GM18511 (cell line): ENCODE data around the gene PLXDC2.

Source experiments
- ATAC-seq: cut with Tn5 transposase; IDR thresholded peaks from one replicate; pipeline ENCODE4 v1.9.1; 2021; ENCODE audit warnings: mild to moderate bottlenecking, moderate library complexity; ENCODE audit not compliant: unreplicated experiment

The PLXDC2 gene

GRCh38 chr10:19848226-19848985, 32.2 kb downstream of the PLXDC2 start:
- ATAC-seq, result no peak

- no peak for ATAC-seq
Observed at GRCh38 chr10:19853831-19854230, 37.6 kb downstream of the PLXDC2 start.

GRCh38 chr10:19857876-19858275, 41.6 kb downstream of the PLXDC2 start:
- ATAC-seq, result no peak

- ATAC-seq, result no peak
Observed at GRCh38 chr10:19860107-19860506, 43.9 kb downstream of the PLXDC2 start.

- ATAC-seq, result no peak
Observed at GRCh38 chr10:19862811-19863515, 46.7 kb downstream of the PLXDC2 start.

- ATAC-seq, result no peak
Observed at GRCh38 chr10:19865676-19866075, 49.4 kb downstream of the PLXDC2 start.

- no peak for ATAC-seq
Observed at GRCh38 chr10:19869370-19869769, 53.1 kb downstream of the PLXDC2 start.

- no peak for ATAC-seq
Observed at GRCh38 chr10:19872504-19873271, 56.5 kb downstream of the PLXDC2 start.

- no peak for ATAC-seq
Observed at GRCh38 chr10:19874190-19874589, 58.0 kb downstream of the PLXDC2 start.

- no peak for ATAC-seq
Observed at GRCh38 chr10:19874791-19875190, 58.6 kb downstream of the PLXDC2 start.

- ATAC-seq, result no peak
Observed at GRCh38 chr10:19876570-19876969, 60.3 kb downstream of the PLXDC2 start.

GRCh38 chr10:19877466-19878255, 61.4 kb downstream of the PLXDC2 start:
- ATAC-seq, result no peak

- no peak for ATAC-seq
Observed at GRCh38 chr10:19882621-19883020, 66.4 kb downstream of the PLXDC2 start.

GRCh38 chr10:19888061-19888660, 71.9 kb downstream of the PLXDC2 start:
- ATAC-seq, result no peak

GRCh38 chr10:19889256-19889655, 73.0 kb downstream of the PLXDC2 start:
- ATAC-seq, result no peak

GRCh38 chr10:19891429-19891828, 75.2 kb downstream of the PLXDC2 start:
- no peak for ATAC-seq

- no peak for ATAC-seq
Observed at GRCh38 chr10:19892270-19892669, 76.0 kb downstream of the PLXDC2 start.

GRCh38 chr10:19892677-19893076, 76.4 kb downstream of the PLXDC2 start:
- no peak for ATAC-seq

GRCh38 chr10:19895500-19895899, 79.3 kb downstream of the PLXDC2 start:
- no peak for ATAC-seq

GRCh38 chr10:19902456-19902855, 86.2 kb downstream of the PLXDC2 start:
- no peak for ATAC-seq
